MM.1S (cell line): ENCODE data around the gene CCL27.
A peak's percentile ranks its signal among the peaks of the same experiment; 100 is the strongest.

ENCODE experiments used
- CTCF ChIP-seq: fragments of 300-600 bp; sonication (generic); IDR thresholded peaks from 2 replicates; pipeline ENCODE4 v1.5.1; 2016; ENCODE audit warnings: antibody characterized with exemption, low read length, mixed read lengths
- EZH2phosphoT487 ChIP-seq: fragments of 300-600 bp; sonication (generic); IDR thresholded peaks from 2 replicates; pipeline ENCODE4 v1.6.1; 2018; ENCODE audit warnings: antibody characterized with exemption, low read length

GRCh38 chr9:34612788-34613390 lies 49.6 kb downstream of the CCL27 start:
- TF ChIP-seq EZH2phosphoT487 (no peak), CTCF (peak; percentile 84)
